Fibroblast of lung (primary cell): ENCODE measurements around the gene EXO1.

Experiments
- CTCF ChIP-seq, 2 donors: IDR thresholded peaks in 1 of 2; conservative IDR thresholded peaks in 1 of 2; 1 replicate in 1 of 2; 2 replicates in 1 of 2; pipeline ENCODE4 v1.5.1; 2011 to 2012; ENCODE audit warnings: low read length in 2 of 2, control low read depth in 1 of 2, inconsistent platforms in 1 of 2, low read depth in 1 of 2, mild to moderate bottlenecking in 1 of 2
- EZH2 ChIP-seq: IDR thresholded peaks from 2 replicates; pipeline ENCODE4 v1.5.1; 2012; ENCODE audit warnings: low read length, control low read depth, mild to moderate bottlenecking; ENCODE audit errors: missing control alignments

DNA sequence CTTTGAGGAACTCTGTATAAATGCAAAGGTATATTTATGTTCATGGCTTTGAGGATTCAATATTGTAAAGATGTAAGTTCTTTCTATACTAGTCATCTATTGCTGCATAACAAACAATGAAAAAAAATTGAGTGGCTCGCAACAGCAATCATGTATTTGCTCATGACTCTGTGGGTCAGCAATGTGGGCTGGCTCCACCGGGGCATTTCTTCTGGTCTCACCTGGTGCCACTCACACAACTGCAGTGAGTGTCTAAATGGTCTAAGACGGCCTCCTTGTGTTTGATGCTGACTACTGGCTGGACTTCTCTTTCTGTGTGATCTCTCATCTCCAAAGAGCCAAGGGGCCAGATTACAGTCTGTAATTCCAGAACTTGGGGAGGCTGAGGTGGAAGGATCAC lies 45.1 kb upstream of the EXO1 start:
- no peak for TF ChIP-seq CTCF (conservative IDR thresholded peaks at IDR 0.05 in 1 of 2, IDR thresholded peaks at IDR 0.05 in 1 of 2; ENCODE audit: low read depth in 1 of 2, low read length in 2 of 2)
- no peak for TF ChIP-seq EZH2
